Measurements from ENCODE around the gene ALX4.

ALX4 gene

GRCh38 chr11:44332665-44333064, 22.7 kb upstream of the ALX4 start:
- Histone ChIP-seq H3K4me1 (ENCODE audit: low read depth, poor library complexity, severe bottlenecking) (no peaks in the 10 kb centered on the region), H4K20me1 (ENCODE audit: insufficient read depth) (no peaks in the 10 kb centered on the region), H3K9ac (no peak overlapping the region), H3K36me3 (ENCODE audit: insufficient read depth) (no peaks in the 10 kb centered on the region), H2AFZ (ENCODE audit: low read depth) (no peak overlapping the region), H3K4me3 (IDR thresholded peaks at IDR 0.05; ENCODE audit: insufficient read depth, low read depth, low read length) (no peak overlapping the region), H3K79me2 (ENCODE audit: insufficient read depth, low read depth) (no peaks in the 10 kb centered on the region), H3K4me2 (no peak overlapping the region), H3K27me3 (ENCODE audit: insufficient read depth, low read depth) (no peaks in the 10 kb centered on the region), H3K27ac (no peak overlapping the region)
- no peak for TF ChIP-seq CTCF (conservative IDR thresholded peaks at IDR 0.05; ENCODE audit: low read depth, low read length)

GRCh38 chr11:44329472-44330230, 19.7 kb upstream of the ALX4 start:
- H3K79me2 ChIP-seq (ENCODE audit: insufficient read depth, low read depth): no peaks in the 10 kb centered on the region
- H3K4me2 ChIP-seq: no peak overlapping the region
- no peak overlapping the region for H3K27ac ChIP-seq
- no peak overlapping the region for H3K9ac ChIP-seq
- H3K27me3 ChIP-seq (ENCODE audit: insufficient read depth, low read depth): no peaks in the 10 kb centered on the region
- H3K4me3 ChIP-seq (IDR thresholded peaks at IDR 0.05; ENCODE audit: insufficient read depth, low read depth, low read length): no peak overlapping the region
- H3K36me3 ChIP-seq (ENCODE audit: insufficient read depth): no peaks in the 10 kb centered on the region
- H2AFZ ChIP-seq (ENCODE audit: low read depth): no peak overlapping the region
- H3K4me1 ChIP-seq (ENCODE audit: low read depth, poor library complexity, severe bottlenecking): no peaks in the 10 kb centered on the region
- TF ChIP-seq CTCF (conservative IDR thresholded peaks at IDR 0.05; ENCODE audit: low read depth, low read length): no peak
- no peaks in the 10 kb centered on the region for H4K20me1 ChIP-seq (ENCODE audit: insufficient read depth)

- Histone ChIP-seq H3K27ac (no peak overlapping the region), H3K4me1 (ENCODE audit: low read depth, poor library complexity, severe bottlenecking) (no peaks in the 10 kb centered on the region), H3K4me3 (IDR thresholded peaks at IDR 0.05; ENCODE audit: insufficient read depth, low read depth, low read length) (no peak overlapping the region), H3K79me2 (ENCODE audit: insufficient read depth, low read depth) (no peaks in the 10 kb centered on the region), H3K36me3 (ENCODE audit: insufficient read depth) (no peaks in the 10 kb centered on the region), H2AFZ (ENCODE audit: low read depth) (no peak overlapping the region), H3K9ac (no peak overlapping the region), H3K4me2 (no peak overlapping the region), H4K20me1 (ENCODE audit: insufficient read depth) (no peaks in the 10 kb centered on the region), H3K27me3 (ENCODE audit: insufficient read depth, low read depth) (no peaks in the 10 kb centered on the region)
- TF ChIP-seq CTCF (conservative IDR thresholded peaks at IDR 0.05; ENCODE audit: low read depth, low read length): no peak
Measured at GRCh38 chr11:44328138-44328660, 18.3 kb upstream of the ALX4 start.

- no peaks in the 10 kb centered on the region for H3K79me2 ChIP-seq (ENCODE audit: insufficient read depth, low read depth)
- no peak overlapping the region for H3K27ac ChIP-seq
- H3K4me1 ChIP-seq (ENCODE audit: low read depth, poor library complexity, severe bottlenecking): no peaks in the 10 kb centered on the region
- no peaks in the 10 kb centered on the region for H3K36me3 ChIP-seq (ENCODE audit: insufficient read depth)
- no peak overlapping the region for H3K4me2 ChIP-seq
- H3K4me3 ChIP-seq (IDR thresholded peaks at IDR 0.05; ENCODE audit: insufficient read depth, low read depth, low read length): no peak overlapping the region
- H2AFZ ChIP-seq (ENCODE audit: low read depth): no peak overlapping the region
- H3K9ac ChIP-seq: no peak overlapping the region
- no peak for TF ChIP-seq CTCF (conservative IDR thresholded peaks at IDR 0.05; ENCODE audit: low read depth, low read length)
- no peaks in the 10 kb centered on the region for H4K20me1 ChIP-seq (ENCODE audit: insufficient read depth)
- 0 out of 2 replicates have a peak, but pooled peaks cover 3% of the 10 kb centered on the region for H3K27me3 ChIP-seq (ENCODE audit: insufficient read depth, low read depth)
Measured at GRCh38 chr11:44327730-44328129, 17.8 kb upstream of the ALX4 start.
